Subcutaneous abdominal adipose tissue (tissue), 5 donors: ENCODE measurements around the gene RGS12.

Experiments used
- H3K27ac ChIP-seq: one replicate; pipeline ENCODE4 v1.7.0; 2013; ENCODE audit warnings: low read depth, mild to moderate bottlenecking, inconsistent platforms, low read length, moderate library complexity
- H3K27me3 ChIP-seq, 5 donors: one replicate each; pipeline ENCODE4 v1.7.0; 2013; ENCODE audit warnings: low read length in 5 of 5, inconsistent platforms in 1 of 5; ENCODE audit not compliant: control insufficient read depth in 5 of 5, insufficient read depth in 4 of 5
- H3K36me3 ChIP-seq, 5 donors: one replicate each; pipeline ENCODE4 v1.7.0; 2013; ENCODE audit warnings: low read length in 5 of 5; ENCODE audit not compliant: control insufficient read depth in 5 of 5, insufficient read depth in 5 of 5
- H3K4me1 ChIP-seq, 5 donors: one replicate each; pipeline ENCODE4 v1.7.0; 2013; ENCODE audit warnings: low read length in 5 of 5, mild to moderate bottlenecking in 3 of 5, moderate library complexity in 1 of 5; ENCODE audit not compliant: control insufficient read depth in 5 of 5, insufficient read depth in 5 of 5
- H3K4me3 ChIP-seq, 5 donors: one replicate each; pipeline ENCODE4 v1.7.0; 2013; ENCODE audit warnings: low read length in 5 of 5, low read depth in 1 of 5
- H3K9ac ChIP-seq, 5 donors: one replicate each; pipeline ENCODE4 v1.7.0; 2013; ENCODE audit warnings: low read length in 5 of 5, mild to moderate bottlenecking in 4 of 5, moderate library complexity in 3 of 5
- H3K9me3 ChIP-seq, 5 donors: one replicate each; pipeline ENCODE4 v1.7.0; 2013; ENCODE audit warnings: low read length in 5 of 5; ENCODE audit not compliant: control insufficient read depth in 5 of 5
- donor health status: healthy.
- donor health status: healthy.
- donor health status: healthy.
- donor health status: healthy.
- donor health status: healthy.

RGS12 gene

GRCh38 chr4:3292571-3293400 is at the start of gene RGS12:
Gene RGS12, plus strand, starts transcription at chr4:3293021. Its CDS starts 23,150 bp downstream, at chr4:3316171.
- Histone ChIP-seq H3K4me3 (peak within 1 kb of the TSS; percentile 71 to 90 (median 81)), H3K9ac (peak within 1 kb of the TSS; percentile 19 to 92 (median 85)), H3K4me1 (peaks cover 1 to 40% (median 33%) of the 10 kb centered on the region in 5 donors), H3K27me3 (peaks cover 0 to 11% (median 8%) of the 10 kb centered on the region in 5 donors), H3K36me3 (no peaks in the 10 kb centered on the region), H3K27ac (peak within 1 kb of the TSS; percentile 74), H3K9me3 (peaks cover 0 to 7% (median 3%) of the 10 kb centered on the region in 5 donors)

- H3K9me3 ChIP-seq: no peaks in the 10 kb centered on the region
- H3K4me3 ChIP-seq: no peak overlapping the region
- no peak overlapping the region for H3K9ac ChIP-seq
- H3K27ac ChIP-seq: no peak overlapping the region
- peaks cover 0 to 61% (median 43%) of the 10 kb centered on the region in 5 donors for H3K36me3 ChIP-seq
- H3K27me3 ChIP-seq: no peaks in the 10 kb centered on the region
- H3K4me1 ChIP-seq: peaks cover 0 to 23% (median 3%) of the 10 kb centered on the region in 5 donors
These were observed 49.6 kb upstream of the RGS12 start for GRCh38 chr4:3243136-3243780.

- no peak overlapping the region for H3K9ac ChIP-seq
- no peak overlapping the region for H3K4me3 ChIP-seq
- no peak overlapping the region for H3K27ac ChIP-seq
- H3K9me3 ChIP-seq: no peaks in the 10 kb centered on the region
- no peaks in the 10 kb centered on the region for H3K27me3 ChIP-seq
- peaks cover 0 to 23% (median 3%) of the 10 kb centered on the region in 5 donors for H3K4me1 ChIP-seq
- peaks cover 0 to 54% (median 36%) of the 10 kb centered on the region in 5 donors for H3K36me3 ChIP-seq
These were observed 48.8 kb upstream of the RGS12 start for GRCh38 chr4:3244002-3244401.

- H3K27ac ChIP-seq: no peak overlapping the region
- H3K36me3 ChIP-seq: peaks cover 0 to 47% (median 29%) of the 10 kb centered on the region in 5 donors
- no peak overlapping the region for H3K4me3 ChIP-seq
- no peak overlapping the region for H3K9ac ChIP-seq
- H3K27me3 ChIP-seq: no peaks in the 10 kb centered on the region
- H3K9me3 ChIP-seq: no peaks in the 10 kb centered on the region
- peaks cover 0 to 21% (median 3%) of the 10 kb centered on the region in 5 donors for H3K4me1 ChIP-seq
These were observed 48.1 kb upstream of the RGS12 start for GRCh38 chr4:3244747-3245146.

- Histone ChIP-seq H3K9ac (no peak overlapping the region), H3K4me3 (no peak overlapping the region), H3K4me1 (peaks cover 0 to 14% (median 3%) of the 10 kb centered on the region in 5 donors), H3K27me3 (no peaks in the 10 kb centered on the region), H3K9me3 (no peaks in the 10 kb centered on the region), H3K27ac (no peak overlapping the region), H3K36me3 (peaks cover 0 to 38% (median 19%) of the 10 kb centered on the region in 5 donors)
These were observed 47.1 kb upstream of the RGS12 start for GRCh38 chr4:3245676-3246075.

- Histone ChIP-seq H3K9ac (no peak overlapping the region), H3K9me3 (no peaks in the 10 kb centered on the region), H3K27ac (no peak overlapping the region), H3K4me1 (peaks cover 0 to 8% (median 0%) of the 10 kb centered on the region in 5 donors), H3K4me3 (no peak overlapping the region), H3K36me3 (peaks cover 0 to 27% (median 11%) of the 10 kb centered on the region in 5 donors), H3K27me3 (no peaks in the 10 kb centered on the region)
These were observed 46.1 kb upstream of the RGS12 start for GRCh38 chr4:3246458-3247398.

- Histone ChIP-seq H3K4me1 (peaks cover 0 to 3% (median 0%) of the 10 kb centered on the region in 5 donors), H3K27me3 (no peaks in the 10 kb centered on the region)
These were observed 45.2 kb upstream of the RGS12 start for GRCh38 chr4:3247399-3248177.

DNA sequence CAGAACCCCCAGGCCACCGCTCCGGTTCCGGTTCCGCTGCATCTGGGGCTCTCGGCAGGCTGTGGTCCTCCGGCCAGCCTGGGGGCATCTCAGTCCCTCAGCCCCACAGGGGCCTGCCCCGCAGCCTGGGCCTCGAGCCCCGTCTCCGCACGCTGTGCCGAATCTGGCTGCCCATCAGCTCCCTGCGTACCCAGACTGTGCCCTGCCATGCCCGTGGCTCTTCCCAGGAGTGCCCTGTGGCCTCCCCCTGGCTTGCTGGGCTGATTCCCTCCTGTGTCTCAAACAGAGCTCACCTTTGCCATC is 44.7 kb upstream of the RGS12 start:
- no peaks in the 10 kb centered on the region for H3K27me3 ChIP-seq
- no peak overlapping the region for H3K27ac ChIP-seq
- H3K4me1 ChIP-seq: peaks cover 0 to 7% (median 0%) of the 10 kb centered on the region in 5 donors
- H3K9ac ChIP-seq: no peak overlapping the region
- no peaks in the 10 kb centered on the region for H3K9me3 ChIP-seq
- peaks cover 0 to 13% (median 2%) of the 10 kb centered on the region in 5 donors for H3K36me3 ChIP-seq
- H3K4me3 ChIP-seq: no peak overlapping the region

More at GRCh38 chr4:3247399-3248177, 45.2 kb upstream of the RGS12 start:
- no peak overlapping the region for H3K4me3 ChIP-seq
- no peaks in the 10 kb centered on the region for H3K9me3 ChIP-seq
- H3K9ac ChIP-seq: no peak overlapping the region
- H3K27ac ChIP-seq: no peak overlapping the region
- peaks cover 0 to 18% (median 6%) of the 10 kb centered on the region in 5 donors for H3K36me3 ChIP-seq
